PC-3 (cell line): Measurements from ENCODE around the gene TMEM108. TPM values are rescaled to one million over a fixed set of nuclear protein-coding genes. Genes with fewer than 3 reads are reported as not detected.

Experiments used
- ATAC-seq: fragments of 200-7000 bp; cut with Tn5 transposase; 2 replicates; pipeline ENCODE4 v1.9.1; 2020; ENCODE audit warnings: mild to moderate bottlenecking, moderate library complexity
- BruUV-seq: library from RNA; stranded (reverse); fragments of 400-500 nt; replicated peaks from 2 replicates; lab custom pipeline; 2021; lab: Mats Ljungman, UMichigan
- CTCF ChIA-PET: fragments of 300-600 bp; sonication (Branson Sonifier 250); formaldehyde crosslinking; loops from one replicate; lab custom pipeline; 2022; ENCODE audit warnings: antibody characterized with exemption; lab: Charles Lee
- POLR2A ChIA-PET: fragments of 300-600 bp; sonication (Branson Sonifier 250); formaldehyde crosslinking; loops from one replicate; lab custom pipeline; 2022; ENCODE audit warnings: antibody characterized with exemption; ENCODE audit not compliant: unreplicated experiment; lab: Charles Lee
- DNase-seq: peaks from one replicate; pipeline ENCODE4 v3.0.0-alpha.2; 2015
- H2AFZ ChIP-seq: fragments of 300-600 bp; sonication (generic); 2 replicates; pipeline ENCODE4 v1.6.0; 2016; ENCODE audit warnings: antibody characterized with exemption, low read length
- H3F3A ChIP-seq: fragments of 300-600 bp; sonication (generic); one replicate; pipeline ENCODE4 v1.6.0; 2017; ENCODE audit warnings: antibody characterized with exemption, low read length, control low read depth, mild to moderate bottlenecking; ENCODE audit not compliant: unreplicated experiment
- H3K27ac ChIP-seq: fragments of 300-600 bp; sonication (generic); 2 replicates; pipeline ENCODE4 v1.5.1; 2016; ENCODE audit warnings: mild to moderate bottlenecking, low read length
- H3K27me3 ChIP-seq: fragments of 300-600 bp; sonication (generic); 2 replicates; pipeline ENCODE4 v1.6.1; 2016; ENCODE audit warnings: low read length, mixed read lengths
- H3K36me3 ChIP-seq: fragments of 300-600 bp; sonication (generic); 2 replicates; pipeline ENCODE4 v1.6.1; 2016; ENCODE audit warnings: low read depth, mixed run types, low read length, mixed read lengths
- H3K4me1 ChIP-seq: fragments of 300-600 bp; sonication (generic); 2 replicates; pipeline ENCODE4 v1.5.1; 2016; ENCODE audit warnings: low read length; ENCODE audit not compliant: insufficient read depth
- H3K4me2 ChIP-seq: fragments of 300-600 bp; sonication (generic); 2 replicates; pipeline ENCODE4 v1.6.0; 2016; ENCODE audit warnings: low read length
- H3K4me3 ChIP-seq: fragments of 300-600 bp; sonication (generic); 2 replicates; pipeline ENCODE4 v1.5.1; 2016; ENCODE audit warnings: mild to moderate bottlenecking, low read length, mixed read lengths
- H3K79me2 ChIP-seq: fragments of 300-600 bp; sonication (generic); 2 replicates; pipeline ENCODE4 v1.6.1; 2017; ENCODE audit warnings: low read length, mixed read lengths
- H3K9ac ChIP-seq: fragments of 300-600 bp; sonication (generic); 2 replicates; pipeline ENCODE4 v1.6.0; 2016; ENCODE audit warnings: mild to moderate bottlenecking, low read length
- H3K9me2 ChIP-seq: fragments of 300-600 bp; sonication (generic); replicated peaks from 2 replicates; pipeline ENCODE4 v1.6.1; 2016; ENCODE audit warnings: mixed run types, low read length, mixed read lengths
- H3K9me3 ChIP-seq: fragments of 300-600 bp; sonication (generic); 2 replicates; pipeline ENCODE4 v1.6.1; 2016; ENCODE audit warnings: low read length, mixed read lengths
- H4K20me1 ChIP-seq: fragments of 300-600 bp; sonication (generic); 2 replicates; pipeline ENCODE4 v1.6.1; 2016; ENCODE audit warnings: low read length, mixed read lengths
- CTCF ChIP-seq: fragments of 300-600 bp; sonication (generic); conservative IDR thresholded peaks from 2 replicates; pipeline ENCODE4 v1.5.1; 2017; ENCODE audit warnings: antibody characterized with exemption, low read depth, mild to moderate bottlenecking, low read length
- EZH2 ChIP-seq: fragments of 300-600 bp; sonication (generic); IDR thresholded peaks from one replicate; pipeline ENCODE4 v1.6.1; 2017; ENCODE audit warnings: antibody characterized with exemption, mild to moderate bottlenecking, low read length; ENCODE audit not compliant: unreplicated experiment
- EZH2phosphoT487 ChIP-seq: fragments of 300-600 bp; sonication (generic); IDR thresholded peaks from 2 replicates; pipeline ENCODE4 v1.6.1; 2018; ENCODE audit warnings: mild to moderate bottlenecking, antibody characterized with exemption, low read length, borderline replicate concordance
- intact Hi-C: fragments of 100-400 bp; cut with micrococcal nuclease; formaldehyde crosslinking; loops from 2 replicates; pipeline ENCODE4 v1.9.0; 2023
- total RNA-seq: library from RNA; depleted of rRNA; stranded (reverse); fragments of >200 nt; gene quantifications from 2 replicates; pipeline ENCODE4 v1.2.3, GENCODE V29; 2014

TMEM108 gene
- total RNA-seq, 1 experiment from 2014 or later: not detected

- TF ChIP-seq EZH2phosphoT487 (no peak), CTCF (no peak), EZH2 (no peak)
- H3K4me3 ChIP-seq: no peak overlapping the region
- no peaks in the 10 kb centered on the region for H3K9me3 ChIP-seq
- no peak overlapping the region for H3K27ac ChIP-seq
- no peaks in the 10 kb centered on the region for H3K79me2 ChIP-seq
- no peak overlapping the region for H3K9ac ChIP-seq
- no peak for DNase-seq
- no peaks in the 10 kb centered on the region for H3F3A ChIP-seq
- H4K20me1 ChIP-seq: no peaks in the 10 kb centered on the region
- ChIA-PET CTCF (interaction anchor here (0.6 to 0.7 kb wide), 2 partner anchors 15 to 235 kb away, joined by 3 to 4 read pairs; no protein-coding TSS in a partner anchor), POLR2A (no interaction called here)
- H3K9me2 ChIP-seq: no peaks in the 10 kb centered on the region
- H3K27me3 ChIP-seq: no peaks in the 10 kb centered on the region
- no peak overlapping the region for H2AFZ ChIP-seq
- H3K36me3 ChIP-seq: no peaks in the 10 kb centered on the region
- H3K4me1 ChIP-seq: no peaks in the 10 kb centered on the region
- BruUV-seq: no TSS peak
- H3K4me2 ChIP-seq: no peak overlapping the region
- ATAC-seq: no peak
- intact Hi-C loops: no loop called here
These were observed 12.7 kb downstream of the TMEM108 start for GRCh38 chr3:133050891-133051290.

- Histone ChIP-seq H3K79me2 (no peaks in the 10 kb centered on the region), H3K9me2 (no peaks in the 10 kb centered on the region), H3K4me1 (no peaks in the 10 kb centered on the region), H3K4me3 (no peak overlapping the region), H3K9me3 (no peaks in the 10 kb centered on the region), H3K27ac (no peak overlapping the region), H3K4me2 (no peak overlapping the region), H3K27me3 (no peaks in the 10 kb centered on the region), H3F3A (no peaks in the 10 kb centered on the region), H3K36me3 (no peaks in the 10 kb centered on the region), H2AFZ (no peak overlapping the region), H4K20me1 (no peaks in the 10 kb centered on the region), H3K9ac (no peak overlapping the region)
- DNase-seq (no peak), ATAC-seq (no peak)
- POLR2A ChIA-PET: no interaction called here
- intact Hi-C loops: no loop called here
- CTCF ChIA-PET: no interaction called here
- no peak for TF ChIP-seq EZH2phosphoT487
- TF ChIP-seq CTCF: no peak
- TF ChIP-seq EZH2: no peak
- BruUV-seq: no TSS peak
These were observed 15.3 kb downstream of the TMEM108 start for GRCh38 chr3:133053532-133053931.

DNA sequence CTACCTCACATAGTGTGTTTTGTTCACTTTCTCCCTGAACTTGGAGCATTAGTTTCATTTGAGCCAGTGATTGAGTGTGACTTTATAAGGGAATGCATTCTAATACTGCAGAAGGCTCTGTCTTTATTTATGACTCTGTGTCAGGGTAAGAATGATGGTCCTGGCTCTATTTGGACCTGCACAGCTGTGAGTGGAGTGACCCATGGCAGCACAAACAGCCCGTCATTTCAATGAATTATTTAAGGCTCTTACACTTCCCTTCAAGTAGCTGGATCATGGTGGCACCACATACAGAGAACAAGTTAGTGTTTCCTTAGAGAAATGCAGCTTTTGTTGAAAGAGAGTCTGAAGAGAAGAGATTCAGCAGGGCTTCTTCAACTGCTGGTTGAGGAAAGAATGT is 16.4 kb downstream of the TMEM108 start:
- TF ChIP-seq CTCF (no peak), EZH2phosphoT487 (no peak), EZH2 (no peak)
- intact Hi-C loops: no loop called here
- no peaks in the 10 kb centered on the region for H3K9me3 ChIP-seq
- H3K4me3 ChIP-seq: no peak overlapping the region
- H3K79me2 ChIP-seq: no peaks in the 10 kb centered on the region
- ATAC-seq: no peak
- DNase-seq: no peak
- no peak overlapping the region for H3K4me2 ChIP-seq
- no peaks in the 10 kb centered on the region for H3K4me1 ChIP-seq
- POLR2A ChIA-PET: no interaction called here
- H3K9ac ChIP-seq: no peak overlapping the region
- no peak overlapping the region for H2AFZ ChIP-seq
- H3K27ac ChIP-seq: no peak overlapping the region
- CTCF ChIA-PET: no interaction called here
- no peaks in the 10 kb centered on the region for H3K9me2 ChIP-seq
- no peaks in the 10 kb centered on the region for H3F3A ChIP-seq
- H3K36me3 ChIP-seq: no peaks in the 10 kb centered on the region
- no TSS peak for BruUV-seq
- no peaks in the 10 kb centered on the region for H3K27me3 ChIP-seq
- no peaks in the 10 kb centered on the region for H4K20me1 ChIP-seq
